HG03457 (cell line): ENCODE results near the gene EPS8.

Experiments used
- ATAC-seq: cut with Tn5 transposase; IDR thresholded peaks from one replicate; pipeline ENCODE4 v1.9.1; 2021; ENCODE audit warnings: moderate number of reproducible peaks; ENCODE audit not compliant: unreplicated experiment

EPS8 gene

DNA sequence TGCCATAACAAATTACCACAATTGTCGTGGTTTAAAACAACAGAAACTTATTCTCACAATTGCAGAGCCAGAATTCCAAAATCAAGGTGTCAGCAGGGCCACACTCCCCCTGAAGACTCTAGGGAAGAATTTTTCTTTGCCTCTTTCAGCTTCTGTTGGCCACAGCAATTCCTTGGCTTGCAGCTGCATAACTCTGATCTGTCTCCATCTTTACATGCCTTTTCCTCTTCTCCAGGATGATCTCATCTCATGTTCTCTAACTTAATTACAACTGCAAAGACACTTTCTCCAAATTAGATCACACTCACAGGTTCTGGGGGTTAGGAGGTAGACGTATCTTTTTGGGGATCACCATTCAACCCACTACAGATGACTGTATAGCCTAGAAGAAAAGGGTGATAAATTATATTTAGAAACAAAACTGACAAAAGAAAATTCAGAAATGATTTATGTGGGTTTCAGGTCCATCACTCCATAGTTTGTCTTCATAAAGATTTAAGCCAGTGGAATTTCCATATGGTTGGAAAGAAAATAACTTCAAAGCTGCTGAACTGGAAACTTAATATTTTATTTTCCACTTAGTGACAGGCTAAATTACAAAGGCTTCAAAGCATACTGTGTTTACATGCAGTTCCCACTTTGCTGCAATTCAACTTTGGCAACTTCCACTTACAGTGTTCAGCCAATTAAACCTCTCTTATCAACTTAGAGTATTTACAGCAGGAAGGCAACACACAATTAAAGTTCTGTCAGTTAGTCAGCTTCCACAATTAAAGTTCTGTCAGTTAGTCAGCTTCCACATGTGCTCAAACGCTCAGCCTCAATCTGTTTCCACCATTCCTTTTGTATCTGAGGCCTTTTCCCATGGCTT, 213.3 kb downstream of the EPS8 start:
- no peak for ATAC-seq

DNA sequence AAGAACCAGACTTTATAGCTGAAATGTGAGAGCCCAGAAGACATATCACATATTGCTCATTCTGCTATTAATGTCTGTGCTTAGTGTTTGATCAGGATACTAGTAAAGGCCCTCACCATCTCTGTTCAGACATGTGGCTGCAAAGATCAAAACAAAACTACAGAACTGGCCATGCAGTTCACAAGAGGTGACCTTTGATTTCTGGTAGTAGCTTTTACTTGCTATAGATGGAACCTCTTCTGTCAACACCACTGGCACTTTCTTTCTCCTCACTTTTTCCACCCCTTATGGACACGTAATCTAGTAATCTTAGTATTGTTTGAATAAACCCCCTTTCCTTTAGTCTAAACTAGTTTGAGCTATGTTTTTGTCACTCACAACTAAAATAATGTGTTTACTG, 214.8 kb downstream of the EPS8 start:
- ATAC-seq: no peak
